ENCODE data around the gene BAIAP2L2.

Gene BAIAP2L2

GRCh38 chr22:38051261-38051660 lies 59.2 kb downstream of the BAIAP2L2 start:
- TF ChIP-seq REST (IDR thresholded peaks at IDR 0.05; ENCODE audit: insufficient read depth in 1 of 2, low read depth in 2 of 2, low read length in 2 of 2) (no peak), FOXP2 (optimal IDR thresholded peaks at IDR 0.05; ENCODE audit: borderline replicate concordance, extremely low read depth, extremely low read length, insufficient read depth) (no peak), TAF1 (IDR thresholded peaks at IDR 0.05; ENCODE audit: borderline replicate concordance, insufficient read depth, low read length) (no peak), POLR2AphosphoS5 (IDR thresholded peaks at IDR 0.05; ENCODE audit: low read depth, low read length) (no peak), SIN3A (IDR thresholded peaks at IDR 0.05; ENCODE audit: borderline replicate concordance, insufficient read depth, low read length) (no peak)

GRCh38 chr22:38050720-38051119 lies 59.8 kb downstream of the BAIAP2L2 start:
- TF ChIP-seq TAF1 (IDR thresholded peaks at IDR 0.05; ENCODE audit: borderline replicate concordance, insufficient read depth, low read length): no peak
- no peak for TF ChIP-seq POLR2AphosphoS5 (IDR thresholded peaks at IDR 0.05; ENCODE audit: low read depth, low read length)
- TF ChIP-seq FOXP2 (optimal IDR thresholded peaks at IDR 0.05; ENCODE audit: borderline replicate concordance, extremely low read depth, extremely low read length, insufficient read depth): no peak
- TF ChIP-seq REST (IDR thresholded peaks at IDR 0.05; ENCODE audit: insufficient read depth in 1 of 2, low read depth in 2 of 2, low read length in 2 of 2): no peak
- no peak for TF ChIP-seq SIN3A (IDR thresholded peaks at IDR 0.05; ENCODE audit: borderline replicate concordance, insufficient read depth, low read length)

DNA sequence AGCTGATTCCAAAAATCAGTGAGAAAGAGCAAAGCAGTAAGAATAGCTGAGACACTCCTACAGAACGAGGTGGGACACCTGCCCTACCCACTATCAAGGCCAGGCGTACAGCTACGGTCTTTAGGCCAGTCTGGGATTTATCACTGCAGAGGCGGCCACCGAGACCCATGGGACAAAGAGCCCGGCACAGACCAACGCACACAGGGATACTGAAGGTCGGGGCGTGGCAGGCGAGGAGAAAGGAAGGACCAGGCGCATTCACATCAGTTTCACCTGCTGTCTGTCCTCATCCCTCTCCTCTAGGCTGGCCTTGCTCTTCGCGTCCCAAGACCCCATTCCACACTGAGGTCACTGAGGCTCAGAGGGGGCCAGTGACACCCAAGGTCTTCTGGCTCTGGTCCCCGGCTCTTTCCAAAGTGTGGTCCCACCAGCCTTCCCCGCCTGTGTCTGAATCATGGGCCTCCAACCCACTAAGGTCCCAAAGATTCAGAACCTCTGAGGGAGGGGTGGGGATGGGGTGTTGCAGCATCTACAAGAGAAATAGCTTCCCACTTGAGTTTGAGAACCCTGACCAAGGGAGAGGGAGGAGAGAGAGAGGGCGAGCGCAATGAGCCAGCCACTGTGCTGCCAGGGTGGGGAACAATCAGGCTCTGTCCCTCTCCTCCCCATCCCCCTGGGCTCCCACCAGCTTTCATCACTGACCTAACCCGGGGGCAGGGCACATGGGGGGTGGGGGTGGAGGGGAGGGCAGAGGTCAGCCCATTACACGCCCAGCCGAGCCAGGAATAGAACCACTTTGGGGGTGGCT lies 60.5 kb downstream of the BAIAP2L2 start:
- TF ChIP-seq REST (IDR thresholded peaks at IDR 0.05; ENCODE audit: insufficient read depth in 1 of 2, low read depth in 2 of 2, low read length in 2 of 2) (no peak), SIN3A (IDR thresholded peaks at IDR 0.05; ENCODE audit: borderline replicate concordance, insufficient read depth, low read length) (no peak), FOXP2 (optimal IDR thresholded peaks at IDR 0.05; ENCODE audit: borderline replicate concordance, extremely low read depth, extremely low read length, insufficient read depth) (no peak)

DNA sequence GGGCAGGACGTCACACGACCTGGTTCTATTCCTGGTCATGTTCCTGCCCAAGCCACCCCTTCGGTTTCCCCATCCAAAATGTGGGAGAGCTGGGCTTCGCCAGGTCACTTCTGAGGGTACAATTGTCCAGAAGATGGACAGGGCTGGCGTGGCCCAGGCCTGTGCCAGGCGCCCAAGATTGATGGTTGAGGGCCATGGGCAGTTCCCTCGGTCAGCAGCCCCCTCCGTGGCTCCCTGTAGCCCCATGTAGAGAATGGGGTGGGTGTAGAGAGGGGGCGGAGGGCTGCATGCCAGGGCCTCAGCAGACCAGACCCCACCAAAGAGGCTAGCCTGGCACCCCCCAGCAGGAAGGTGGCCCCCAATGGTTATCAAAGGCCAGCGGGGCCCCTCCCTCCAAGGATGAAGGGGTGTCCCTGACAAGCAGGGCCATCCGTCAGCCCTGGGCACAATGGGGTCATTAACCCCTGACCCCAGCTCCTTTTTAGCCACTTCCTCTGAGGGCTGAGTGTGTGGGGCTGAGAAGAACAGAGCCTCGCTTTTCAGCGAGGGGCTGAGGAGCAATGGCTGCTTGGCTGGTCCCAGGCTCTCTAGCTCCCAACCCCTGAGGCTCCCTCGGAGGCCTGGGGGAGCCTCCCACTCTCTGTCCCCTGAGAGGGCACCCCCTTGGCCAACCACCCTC lies 64.3 kb downstream of the BAIAP2L2 start:
- TF ChIP-seq SIN3A (IDR thresholded peaks at IDR 0.05; ENCODE audit: borderline replicate concordance, insufficient read depth, low read length) (no peak), POLR2AphosphoS5 (IDR thresholded peaks at IDR 0.05; ENCODE audit: low read depth, low read length) (no peak), REST (IDR thresholded peaks at IDR 0.05; ENCODE audit: insufficient read depth in 1 of 2, low read depth in 2 of 2, low read length in 2 of 2) (no peak), TAF1 (IDR thresholded peaks at IDR 0.05; ENCODE audit: borderline replicate concordance, insufficient read depth, low read length) (no peak), FOXP2 (optimal IDR thresholded peaks at IDR 0.05; ENCODE audit: borderline replicate concordance, extremely low read depth, extremely low read length, insufficient read depth) (no peak)

All from PFSK-1 (cell line).